Measurements from ENCODE around the gene S100A9. TPM values are rescaled to one million over a fixed set of nuclear protein-coding genes. Genes with fewer than 3 reads are reported as not detected.

S100A9 gene
- total and polyA plus RNA-seq, 4 experiments from 2014 or later = 7.4 to 11.6 (median 7.8) TPM

DNA sequence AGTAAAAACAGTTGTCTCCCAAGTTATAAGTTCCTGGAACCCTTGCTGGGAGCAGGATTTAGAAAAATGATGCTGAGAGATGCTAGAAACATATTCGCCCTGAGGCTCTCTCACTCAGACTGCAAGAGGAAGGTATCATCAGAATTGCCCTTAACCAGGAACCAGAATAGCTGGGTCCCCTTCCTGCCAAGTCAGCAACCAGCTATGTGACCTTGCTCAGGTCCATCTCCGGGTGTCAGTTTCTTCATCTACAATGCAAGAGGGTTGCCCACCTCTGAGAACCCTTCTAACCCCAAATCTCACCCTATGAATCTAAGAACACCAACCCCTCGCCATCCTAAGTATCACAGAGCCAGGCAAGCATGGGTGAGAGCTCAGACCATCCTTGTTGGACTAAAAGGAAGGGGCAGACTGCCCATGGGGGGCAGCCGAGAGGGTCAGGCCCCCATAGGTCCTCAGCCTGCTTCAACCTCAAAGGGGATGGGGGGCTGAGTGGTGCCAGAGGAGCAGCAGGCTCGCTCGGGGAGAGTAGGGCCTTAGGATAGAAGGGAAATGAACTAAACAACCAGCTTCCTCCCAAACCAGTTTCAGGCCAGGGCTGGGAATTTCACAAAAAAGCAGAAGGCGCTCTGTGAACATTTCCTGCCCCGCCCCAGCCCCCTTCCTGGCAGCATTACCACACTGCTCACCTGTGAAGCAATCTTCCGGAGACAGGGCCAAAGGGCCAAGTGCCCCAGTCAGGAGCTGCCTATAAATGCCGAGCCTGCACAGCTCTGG, 390 bp upstream of the S100A9 start:
- H3K36me3 ChIP-seq (ENCODE audit: insufficient read depth, low read length) = no peaks in the 10 kb centered on the region
- peak overlapping the region in 5 of 8 donors; percentile 26 to 75 (median 58) for H3K4me3 Mint-ChIP-seq
- H3K4me3 ChIP-seq (ENCODE audit: low read length in 2 of 2) = no peak overlapping the region
- CTCF ChIA-PET (ENCODE audit: partially characterized antibody) = interaction anchor here (1.6 to 4.2 kb wide), 2 partner anchors 46 to 138 kb away, joined by 4 to 35 read pairs; no protein-coding TSS in a partner anchor
- H3K27ac ChIP-seq (ENCODE audit: low read depth, low read length) = no peak overlapping the region
- H3K36me3 Mint-ChIP-seq = no peaks in the 10 kb centered on the region
- peaks cover 0 to 2% of the 10 kb centered on the region in 2 donors for H3K27me3 Mint-ChIP-seq
- no peaks in the 10 kb centered on the region for H3K9me3 Mint-ChIP-seq
- POLR2A ChIA-PET (ENCODE audit: partially characterized antibody) = no interaction called here
- H3K4me1 ChIP-seq (ENCODE audit: insufficient read depth, low read length) = peaks cover 18% of the 10 kb centered on the region
- H3K27me3 ChIP-seq (ENCODE audit: insufficient read depth, low read length) = no peaks in the 10 kb centered on the region
- DNase-seq = no peak
- H3K27ac Mint-ChIP-seq = peak overlapping the region in 4 of 7 donors; percentile 12 to 87 (median 52)
- H3K4me1 Mint-ChIP-seq = peaks cover 9 to 28% (median 17%) of the 10 kb centered on the region in 4 donors
- intact Hi-C loops (cut with micrococcal nuclease) = no loop called here
- no peaks in the 10 kb centered on the region for H3K9me3 ChIP-seq (ENCODE audit: control insufficient read depth in 1 of 2, low read length in 2 of 2)

- intact Hi-C loops (cut with micrococcal nuclease) = no loop called here
- H3K9me3 ChIP-seq (ENCODE audit: control insufficient read depth in 1 of 2, low read length in 2 of 2) = no peaks in the 10 kb centered on the region
- no peaks in the 10 kb centered on the region for H3K27me3 ChIP-seq (ENCODE audit: insufficient read depth, low read length)
- no peak overlapping the region for H3K27ac ChIP-seq (ENCODE audit: low read depth, low read length)
- peaks cover 0 to 2% of the 10 kb centered on the region in 2 donors for H3K27me3 Mint-ChIP-seq
- H3K4me1 Mint-ChIP-seq = peaks cover 7 to 24% (median 16%) of the 10 kb centered on the region in 4 donors
- H3K4me3 Mint-ChIP-seq = no peak overlapping the region
- no peaks in the 10 kb centered on the region for H3K36me3 ChIP-seq (ENCODE audit: insufficient read depth, low read length)
- no peak overlapping the region for H3K4me3 ChIP-seq (ENCODE audit: low read length in 2 of 2)
- no peaks in the 10 kb centered on the region for H3K9me3 Mint-ChIP-seq
- no peak overlapping the region for H3K27ac Mint-ChIP-seq
- H3K4me1 ChIP-seq (ENCODE audit: insufficient read depth, low read length) = peaks cover 18% of the 10 kb centered on the region
- POLR2A ChIA-PET (ENCODE audit: partially characterized antibody) = no interaction called here
- CTCF ChIA-PET (ENCODE audit: partially characterized antibody) = interaction anchor here (4.2 kb wide), 1 partner anchor 137 kb away, joined by 35 read pairs; no protein-coding TSS in a partner anchor
- H3K36me3 Mint-ChIP-seq = no peaks in the 10 kb centered on the region
- no peak for DNase-seq
These were observed 979 bp downstream of the S100A9 start for GRCh38 chr1:153358691-153358975.

DNA sequence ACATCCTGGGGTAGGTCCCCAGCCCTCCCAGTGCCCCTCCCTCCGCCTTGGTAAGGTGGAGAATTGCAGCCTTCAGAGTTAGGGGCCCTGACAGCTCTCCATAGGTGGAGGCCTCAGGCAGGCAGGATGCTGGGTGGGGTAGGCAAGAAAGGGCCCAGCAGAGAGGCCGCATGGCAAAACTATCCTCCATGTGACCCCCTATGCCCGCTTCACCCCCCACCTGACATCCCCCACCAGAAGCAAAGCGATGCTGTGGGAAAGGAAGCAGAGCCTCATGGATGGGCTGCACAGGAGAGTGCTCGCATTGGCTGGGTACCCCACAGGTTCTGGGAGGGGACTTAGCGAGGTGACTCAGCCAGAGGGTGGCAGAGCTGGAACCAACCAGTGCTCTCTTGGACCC, 1.6 kb downstream of the S100A9 start:
- Histone ChIP-seq H3K9me3 (ENCODE audit: control insufficient read depth in 1 of 2, low read length in 2 of 2) (no peaks in the 10 kb centered on the region), H3K27ac (ENCODE audit: low read depth, low read length) (no peak overlapping the region), H3K4me1 (ENCODE audit: insufficient read depth, low read length) (peaks cover 18% of the 10 kb centered on the region), H3K36me3 (ENCODE audit: insufficient read depth, low read length) (no peaks in the 10 kb centered on the region), H3K27me3 (ENCODE audit: insufficient read depth, low read length) (no peaks in the 10 kb centered on the region), H3K4me3 (ENCODE audit: low read length in 2 of 2) (no peak overlapping the region)
- H3K4me1 Mint-ChIP-seq = peaks cover 7 to 24% (median 16%) of the 10 kb centered on the region in 4 donors
- no peak overlapping the region for H3K27ac Mint-ChIP-seq
- ChIA-PET POLR2A (ENCODE audit: partially characterized antibody) (no interaction called here), CTCF (ENCODE audit: partially characterized antibody) (no interaction called here)
- H3K9me3 Mint-ChIP-seq = no peaks in the 10 kb centered on the region
- no peaks in the 10 kb centered on the region for H3K36me3 Mint-ChIP-seq
- intact Hi-C loops (cut with micrococcal nuclease) = no loop called here
- H3K27me3 Mint-ChIP-seq = peaks cover 0 to 3% of the 10 kb centered on the region in 2 donors
- H3K4me3 Mint-ChIP-seq = no peak overlapping the region
- DNase-seq = no peak

GRCh38 chr1:153360190-153360589, 2.5 kb downstream of the S100A9 start:
- no peak for DNase-seq
- H3K9me3 Mint-ChIP-seq = no peaks in the 10 kb centered on the region
- H3K27ac Mint-ChIP-seq = peak overlapping the region in 1 of 7 donors; percentile 12
- H3K4me3 Mint-ChIP-seq = no peak overlapping the region
- Histone ChIP-seq H3K36me3 (ENCODE audit: insufficient read depth, low read length) (no peaks in the 10 kb centered on the region), H3K4me3 (ENCODE audit: low read length in 2 of 2) (no peak overlapping the region), H3K27me3 (ENCODE audit: insufficient read depth, low read length) (no peaks in the 10 kb centered on the region), H3K9me3 (ENCODE audit: control insufficient read depth in 1 of 2, low read length in 2 of 2) (no peaks in the 10 kb centered on the region), H3K4me1 (ENCODE audit: insufficient read depth, low read length) (peaks cover 18% of the 10 kb centered on the region), H3K27ac (ENCODE audit: low read depth, low read length) (no peak overlapping the region)
- H3K36me3 Mint-ChIP-seq = no peaks in the 10 kb centered on the region
- peaks cover 7 to 24% (median 16%) of the 10 kb centered on the region in 4 donors for H3K4me1 Mint-ChIP-seq
- H3K27me3 Mint-ChIP-seq = peaks cover 0 to 9% of the 10 kb centered on the region in 2 donors
- POLR2A ChIA-PET (ENCODE audit: partially characterized antibody) = no interaction called here
- CTCF ChIA-PET (ENCODE audit: partially characterized antibody) = no interaction called here
- intact Hi-C loops (cut with micrococcal nuclease) = no loop called here

DNA sequence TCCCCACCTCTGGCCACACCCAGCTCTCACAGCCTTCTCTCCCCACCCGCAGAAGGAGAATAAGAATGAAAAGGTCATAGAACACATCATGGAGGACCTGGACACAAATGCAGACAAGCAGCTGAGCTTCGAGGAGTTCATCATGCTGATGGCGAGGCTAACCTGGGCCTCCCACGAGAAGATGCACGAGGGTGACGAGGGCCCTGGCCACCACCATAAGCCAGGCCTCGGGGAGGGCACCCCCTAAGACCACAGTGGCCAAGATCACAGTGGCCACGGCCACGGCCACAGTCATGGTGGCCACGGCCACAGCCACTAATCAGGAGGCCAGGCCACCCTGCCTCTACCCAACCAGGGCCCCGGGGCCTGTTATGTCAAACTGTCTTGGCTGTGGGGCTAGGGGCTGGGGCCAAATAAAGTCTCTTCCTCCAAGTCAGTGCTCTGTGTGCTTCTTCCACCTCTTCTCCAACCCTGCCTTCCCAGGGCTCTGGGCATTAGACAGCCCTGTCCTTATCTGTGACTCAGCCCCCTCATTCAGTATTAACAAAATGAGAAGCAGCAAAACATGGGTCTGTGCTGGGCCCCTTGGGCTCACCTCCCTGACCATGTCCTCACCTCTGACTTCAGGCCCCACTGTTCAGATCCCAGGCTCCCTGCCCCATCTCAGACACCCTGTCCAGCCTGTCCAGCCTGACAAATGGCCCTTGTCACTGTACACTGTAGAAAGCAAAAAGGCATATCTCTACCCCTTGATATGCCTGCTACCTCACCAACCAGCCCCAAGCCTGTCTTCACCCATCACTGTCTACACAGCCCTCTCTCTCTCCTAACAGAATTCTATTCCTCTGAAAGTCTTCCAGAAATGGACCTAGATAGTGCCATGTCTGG, 3.2 kb downstream of the S100A9 start:
- H3K36me3 Mint-ChIP-seq = no peaks in the 10 kb centered on the region
- H3K4me3 ChIP-seq (ENCODE audit: low read length in 2 of 2) = no peak overlapping the region
- H3K9me3 Mint-ChIP-seq = no peaks in the 10 kb centered on the region
- peaks cover 0 to 9% of the 10 kb centered on the region in 2 donors for H3K27me3 Mint-ChIP-seq
- CTCF ChIA-PET (ENCODE audit: partially characterized antibody) = interaction anchor here (1.6 kb wide), 1 partner anchor 9 kb away, joined by 7 read pairs; no protein-coding TSS in a partner anchor
- H3K4me1 Mint-ChIP-seq = peaks cover 7 to 24% (median 16%) of the 10 kb centered on the region in 4 donors
- intact Hi-C loops (cut with micrococcal nuclease) = no loop called here
- no peak for DNase-seq
- POLR2A ChIA-PET (ENCODE audit: partially characterized antibody) = no interaction called here
- H3K4me1 ChIP-seq (ENCODE audit: insufficient read depth, low read length) = peaks cover 18% of the 10 kb centered on the region
- H3K4me3 Mint-ChIP-seq = no peak overlapping the region
- H3K27ac Mint-ChIP-seq = peak overlapping the region in 1 of 7 donors; percentile 37
- H3K27ac ChIP-seq (ENCODE audit: low read depth, low read length) = no peak overlapping the region
- no peaks in the 10 kb centered on the region for H3K9me3 ChIP-seq (ENCODE audit: control insufficient read depth in 1 of 2, low read length in 2 of 2)
- H3K27me3 ChIP-seq (ENCODE audit: insufficient read depth, low read length) = no peaks in the 10 kb centered on the region
- no peaks in the 10 kb centered on the region for H3K36me3 ChIP-seq (ENCODE audit: insufficient read depth, low read length)

GRCh38 chr1:153361480-153362109, 3.9 kb downstream of the S100A9 start:
- H3K27ac ChIP-seq (ENCODE audit: low read depth, low read length) = no peak overlapping the region
- H3K4me3 Mint-ChIP-seq = no peak overlapping the region
- DNase-seq = no peak
- peaks cover 7 to 18% (median 13%) of the 10 kb centered on the region in 4 donors for H3K4me1 Mint-ChIP-seq
- peak overlapping the region in 1 of 7 donors; percentile 37 for H3K27ac Mint-ChIP-seq
- no peak overlapping the region for H3K4me3 ChIP-seq (ENCODE audit: low read length in 2 of 2)
- no peaks in the 10 kb centered on the region for H3K36me3 Mint-ChIP-seq
- no peaks in the 10 kb centered on the region for H3K9me3 Mint-ChIP-seq
- POLR2A ChIA-PET (ENCODE audit: partially characterized antibody) = no interaction called here
- H3K27me3 ChIP-seq (ENCODE audit: insufficient read depth, low read length) = no peaks in the 10 kb centered on the region
- no peaks in the 10 kb centered on the region for H3K9me3 ChIP-seq (ENCODE audit: control insufficient read depth in 1 of 2, low read length in 2 of 2)
- peaks cover 18% of the 10 kb centered on the region for H3K4me1 ChIP-seq (ENCODE audit: insufficient read depth, low read length)
- CTCF ChIA-PET (ENCODE audit: partially characterized antibody) = interaction anchor here (1.2 to 1.6 kb wide), 2 partner anchors 9 to 134 kb away, joined by 3 to 7 read pairs; no protein-coding TSS in a partner anchor
- no peaks in the 10 kb centered on the region for H3K36me3 ChIP-seq (ENCODE audit: insufficient read depth, low read length)
- peaks cover 3 to 9% of the 10 kb centered on the region in 2 donors for H3K27me3 Mint-ChIP-seq
- intact Hi-C loops (cut with micrococcal nuclease) = no loop called here

Measured in CD4-positive, alpha-beta memory T cell (primary cell).